Calu3 (cell line): ENCODE data around the gene GABRR1. TPM values are rescaled to one million over a fixed set of nuclear protein-coding genes. Genes with fewer than 3 reads are reported as not detected.

Experiments
- BruUV-seq: library from RNA; stranded (reverse); fragments of 400-500 nt; replicated peaks from 2 replicates; lab custom pipeline; 2021; lab: Mats Ljungman, UMichigan
- CTCF ChIA-PET: fragments of 300-600 bp; sonication (Branson Sonifier 250); formaldehyde crosslinking; loops from one replicate; lab custom pipeline; 2022; ENCODE audit warnings: antibody characterized with exemption; lab: Charles Lee
- DNase-seq: peaks from one replicate; pipeline ENCODE4 v3.0.0; 2022
- H3K27ac Mint-ChIP-seq: one replicate; pipeline ENCODE4 v1.8.0; 2022; ENCODE audit warnings: mixed read lengths; ENCODE audit not compliant: unreplicated experiment
- H3K27me3 Mint-ChIP-seq: one replicate; pipeline ENCODE4 v1.8.0; 2022; ENCODE audit warnings: mixed read lengths; ENCODE audit not compliant: unreplicated experiment
- H3K36me3 Mint-ChIP-seq: one replicate; pipeline ENCODE4 v1.8.0; 2022; ENCODE audit warnings: mild to moderate bottlenecking, moderate library complexity, mixed read lengths; ENCODE audit not compliant: insufficient read depth, unreplicated experiment
- H3K4me1 Mint-ChIP-seq: one replicate; pipeline ENCODE4 v1.8.0; 2022; ENCODE audit warnings: mild to moderate bottlenecking, low read depth, mixed read lengths; ENCODE audit not compliant: unreplicated experiment
- H3K4me3 Mint-ChIP-seq: one replicate; pipeline ENCODE4 v1.8.0; 2022; ENCODE audit warnings: mild to moderate bottlenecking, low read depth, moderate library complexity, mixed read lengths; ENCODE audit not compliant: unreplicated experiment
- H3K9me3 Mint-ChIP-seq: one replicate; pipeline ENCODE4 v1.8.0; 2022; ENCODE audit warnings: low read depth, mixed read lengths; ENCODE audit not compliant: unreplicated experiment
- intact Hi-C: fragments of 100-400 bp; cut with micrococcal nuclease; formaldehyde crosslinking; loops from one replicate; pipeline ENCODE4 v1.10.0; 2022; ENCODE audit not compliant: unreplicated experiment
- total RNA-seq: library from RNA; stranded (reverse); gene quantifications from 2 replicates; pipeline ENCODE4 v1.2.3, GENCODE V29; 2022
- TF ChIP-seq, protein P1 (sequence below): fragments of 200-600 bp; IDR thresholded peaks from one replicate; pipeline ENCODE4 v1.8.0; 2022; ENCODE audit warnings: antibody characterized with exemption; ENCODE audit not compliant: unreplicated experiment

The GABRR1 gene
- total RNA-seq, 1 experiment from 2014 or later, result not detected

DNA sequence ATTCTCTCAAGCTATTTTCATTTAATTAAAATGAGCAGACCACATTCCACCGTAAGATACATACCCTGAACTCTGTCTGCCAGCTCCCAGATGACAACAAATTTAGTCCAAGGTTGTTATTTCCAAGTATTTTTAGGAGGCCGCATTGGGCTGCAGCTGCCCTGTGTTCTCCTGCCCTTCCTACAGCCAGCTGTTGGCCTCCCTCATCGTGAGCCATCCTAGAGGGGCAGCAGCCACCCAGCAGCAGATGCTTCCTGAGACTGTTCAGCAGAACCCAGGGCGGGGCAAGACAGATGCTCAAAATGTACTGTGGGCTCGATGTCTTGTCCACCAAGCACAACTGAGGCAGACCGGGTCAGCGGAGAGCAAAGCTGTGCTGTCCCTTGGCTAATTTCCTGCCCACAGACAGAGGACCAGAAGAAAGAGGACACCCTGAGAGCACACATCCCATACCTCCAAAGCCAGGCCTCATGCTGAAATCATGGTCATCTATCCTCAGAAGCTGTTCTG, 16.4 kb downstream of the GABRR1 start:
- Mint-ChIP-seq H3K27ac (no peak overlapping the region), H3K27me3 (peaks cover 46% of the 10 kb centered on the region), H3K4me1 (no peaks in the 10 kb centered on the region), H3K9me3 (no peaks in the 10 kb centered on the region), H3K4me3 (no peak overlapping the region), H3K36me3 (no peaks in the 10 kb centered on the region)
- TF ChIP-seq, protein P1, sequence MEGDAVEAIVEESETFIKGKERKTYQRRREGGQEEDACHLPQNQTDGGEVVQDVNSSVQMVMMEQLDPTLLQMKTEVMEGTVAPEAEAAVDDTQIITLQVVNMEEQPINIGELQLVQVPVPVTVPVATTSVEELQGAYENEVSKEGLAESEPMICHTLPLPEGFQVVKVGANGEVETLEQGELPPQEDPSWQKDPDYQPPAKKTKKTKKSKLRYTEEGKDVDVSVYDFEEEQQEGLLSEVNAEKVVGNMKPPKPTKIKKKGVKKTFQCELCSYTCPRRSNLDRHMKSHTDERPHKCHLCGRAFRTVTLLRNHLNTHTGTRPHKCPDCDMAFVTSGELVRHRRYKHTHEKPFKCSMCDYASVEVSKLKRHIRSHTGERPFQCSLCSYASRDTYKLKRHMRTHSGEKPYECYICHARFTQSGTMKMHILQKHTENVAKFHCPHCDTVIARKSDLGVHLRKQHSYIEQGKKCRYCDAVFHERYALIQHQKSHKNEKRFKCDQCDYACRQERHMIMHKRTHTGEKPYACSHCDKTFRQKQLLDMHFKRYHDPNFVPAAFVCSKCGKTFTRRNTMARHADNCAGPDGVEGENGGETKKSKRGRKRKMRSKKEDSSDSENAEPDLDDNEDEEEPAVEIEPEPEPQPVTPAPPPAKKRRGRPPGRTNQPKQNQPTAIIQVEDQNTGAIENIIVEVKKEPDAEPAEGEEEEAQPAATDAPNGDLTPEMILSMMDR, result no peak
- no peak for DNase-seq
- BruUV-seq, result no TSS peak
- CTCF ChIA-PET, result no interaction called here
- intact Hi-C loops, result no loop called here

DNA sequence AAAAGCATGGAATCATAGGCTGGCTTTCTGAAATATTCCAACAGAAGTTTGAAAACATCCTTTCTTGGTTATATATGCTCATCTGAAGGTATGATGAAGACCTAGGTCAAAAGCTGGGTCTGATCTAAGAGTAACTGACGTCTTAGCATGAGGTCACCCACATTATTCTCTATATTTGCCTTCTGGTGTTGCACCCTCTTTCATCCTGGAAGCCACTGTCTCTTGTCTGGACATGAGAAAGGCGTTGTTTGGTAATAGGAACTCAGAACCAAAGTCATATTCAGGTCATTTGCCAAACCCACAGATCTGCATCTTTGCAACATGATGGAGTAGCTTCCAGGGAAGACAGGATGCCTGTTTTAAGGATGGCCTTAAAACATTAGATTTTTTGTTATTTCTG, 17.6 kb downstream of the GABRR1 start:
- H3K27me3 Mint-ChIP-seq, result peaks cover 48% of the 10 kb centered on the region
- TF ChIP-seq, protein P1, result no peak
- no peaks in the 10 kb centered on the region for H3K36me3 Mint-ChIP-seq
- intact Hi-C loops, result no loop called here
- H3K4me3 Mint-ChIP-seq, result no peak overlapping the region
- BruUV-seq, result no TSS peak
- H3K27ac Mint-ChIP-seq, result no peak overlapping the region
- no peaks in the 10 kb centered on the region for H3K4me1 Mint-ChIP-seq
- no peaks in the 10 kb centered on the region for H3K9me3 Mint-ChIP-seq
- no peak for DNase-seq
- CTCF ChIA-PET, result no interaction called here

DNA sequence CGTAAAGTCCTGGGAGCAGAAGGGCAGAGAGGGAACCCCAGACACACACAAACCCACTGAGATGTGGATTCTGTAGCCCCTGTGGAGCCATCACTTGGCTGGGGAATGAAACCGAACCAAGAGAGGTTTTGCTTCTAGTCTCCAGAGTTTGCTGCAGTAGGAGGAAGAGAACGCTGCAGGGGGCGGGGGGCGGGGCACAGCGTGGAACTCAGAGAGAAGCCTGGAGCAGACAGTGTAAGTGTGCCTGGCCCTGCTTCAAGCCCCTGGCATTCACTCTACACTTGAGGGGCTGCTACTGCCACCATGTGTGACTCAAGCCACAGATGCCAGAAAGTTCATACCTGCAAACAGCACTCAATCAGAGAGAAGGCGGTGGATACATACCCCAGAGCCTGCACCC, 18.9 kb downstream of the GABRR1 start:
- intact Hi-C loops, result no loop called here
- TF ChIP-seq, protein P1, result no peak
- no peaks in the 10 kb centered on the region for H3K9me3 Mint-ChIP-seq
- no peak for DNase-seq
- CTCF ChIA-PET, result no interaction called here
- BruUV-seq, result no TSS peak
- peaks cover 48% of the 10 kb centered on the region for H3K27me3 Mint-ChIP-seq
- no peaks in the 10 kb centered on the region for H3K4me1 Mint-ChIP-seq
- no peak overlapping the region for H3K27ac Mint-ChIP-seq
- H3K36me3 Mint-ChIP-seq, result no peaks in the 10 kb centered on the region
- no peak overlapping the region for H3K4me3 Mint-ChIP-seq

DNA sequence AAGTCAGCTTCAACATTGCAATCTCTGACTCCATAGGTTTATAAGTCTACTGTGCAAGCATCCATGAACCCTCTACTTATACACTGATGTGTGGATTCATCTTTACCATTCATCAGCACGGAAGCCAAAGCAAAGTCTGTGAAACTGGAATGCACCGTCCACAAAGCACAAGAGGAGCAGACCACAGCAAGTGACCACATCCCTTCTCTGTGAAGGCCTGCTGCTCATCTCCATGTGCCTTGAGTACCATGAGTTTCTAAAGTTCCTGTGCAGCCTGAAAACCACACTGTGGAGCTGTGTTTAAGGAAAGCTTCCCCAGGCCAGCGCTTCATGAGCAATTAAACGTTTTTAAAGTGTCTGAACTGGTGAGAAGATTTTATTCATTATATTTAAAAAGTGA, 20.0 kb downstream of the GABRR1 start:
- BruUV-seq, result no TSS peak
- H3K4me3 Mint-ChIP-seq, result no peak overlapping the region
- H3K27me3 Mint-ChIP-seq, result peaks cover 58% of the 10 kb centered on the region
- CTCF ChIA-PET, result no interaction called here
- DNase-seq, result no peak
- no peak overlapping the region for H3K27ac Mint-ChIP-seq
- TF ChIP-seq, protein P1, result no peak
- intact Hi-C loops, result no loop called here
- H3K36me3 Mint-ChIP-seq, result no peaks in the 10 kb centered on the region
- H3K9me3 Mint-ChIP-seq, result no peaks in the 10 kb centered on the region
- H3K4me1 Mint-ChIP-seq, result no peaks in the 10 kb centered on the region
